Heart right ventricle (tissue), 16 donors: Measurements from ENCODE around the gene MLH3. TPM values are rescaled to one million over a fixed set of nuclear protein-coding genes. Genes with fewer than 3 reads are reported as not detected.

ENCODE experiments used
- ATAC-seq, 8 donors: fragments of 200-7000 bp; cut with Tn5 transposase; one replicate each; pipeline ENCODE4 v1.9.1; 2020; ENCODE audit warnings: mild to moderate bottlenecking in 8 of 8, moderate library complexity in 8 of 8, moderate number of reproducible peaks in 1 of 8
- DNase-seq, 2 donors: peaks; one replicate each; pipeline ENCODE4 v3.0.0-alpha.2; 2020
- H3K27ac ChIP-seq, 10 donors: fragments of 200-600 bp; sonication (generic) in 2 of 10; one replicate each; pipeline versions ENCODE4 v1.5.0 to v1.8.0; 2020 to 2022; ENCODE audit warnings: mild to moderate bottlenecking in 3 of 10
- H3K27me3 ChIP-seq, 7 donors: fragments of 200-600 bp; one replicate each; pipeline ENCODE4 v1.8.0; 2021 to 2022; ENCODE audit warnings: mild to moderate bottlenecking in 2 of 7
- H3K36me3 ChIP-seq, 9 donors: fragments of 200-600 bp; sonication (generic) in 1 of 9; one replicate each; pipeline versions ENCODE4 v1.5.0 to v1.8.0; 2020 to 2022; ENCODE audit warnings: mild to moderate bottlenecking in 2 of 9
- H3K4me1 ChIP-seq, 9 donors: fragments of 200-600 bp; sonication (generic) in 1 of 9; one replicate each; pipeline versions ENCODE4 v1.5.0 to v1.8.0; 2020 to 2022; ENCODE audit warnings: mild to moderate bottlenecking in 4 of 9
- H3K4me3 ChIP-seq, 10 donors: fragments of 200-600 bp; sonication (generic) in 2 of 10; one replicate each; pipeline versions ENCODE4 v1.5.0 to v1.8.0; 2020 to 2022; ENCODE audit warnings: mild to moderate bottlenecking in 7 of 10, moderate library complexity in 2 of 10
- H3K9me3 ChIP-seq, 11 donors: fragments of 200-600 bp in 10 of 11; sonication (generic) in 2 of 11; one replicate each; pipeline versions ENCODE4 v1.5.0 to v1.8.0; 2013 to 2022; ENCODE audit warnings: mild to moderate bottlenecking in 2 of 11, control low read depth in 1 of 11, moderate library complexity in 1 of 11
- CTCF ChIP-seq, 9 donors: fragments of 200-600 bp; sonication (generic) in 2 of 9; IDR thresholded peaks; one replicate each; pipeline versions ENCODE4 v1.5.0 to v1.8.0; 2021 to 2022; ENCODE audit warnings: antibody characterized with exemption in 9 of 9, mild to moderate bottlenecking in 5 of 9, moderate library complexity in 1 of 9
- WGBS, 2 donors: extraction: QIAGEN DNeasy Blood & Tissue Kit; methylation state at CpG; one replicate each; pipeline ENCODE4 v1.1.7; 2013; ENCODE audit warnings: inconsistent platforms in 1 of 2; 5-methylcytosine and 5-hydroxymethylcytosine counted together
- intact Hi-C, 10 donors: fragments of 100-400 bp; cut with DNase I; formaldehyde crosslinking; loops; one replicate each; pipeline versions ENCODE4 v1.11.1 to v1.14.2; 2022
- polyA plus RNA-seq, 2 donors: library from polyadenylated mRNA; stranded (reverse); fragments of 200-250 nt; gene quantifications; one replicate each; pipeline ENCODE4 v1.2.3, GENCODE V29; 2013
- total RNA-seq, 10 donors: library from RNA; stranded (reverse); fragmentation: NEBNext Ultra II Directional in 3 of 10; extraction: Animal tissue kit (Norgen Biotek cat#: 25700) in 3 of 10; gene quantifications; one replicate each; pipeline versions ENCODE4 v1.2.1 to v1.2.4, GENCODE V29; 2021 to 2023
- donor health status: Arrhythmogenic right ventricular cardiomyopathy.
- donor health status: ischemic (EF 13 %, LVEDD 7.1; RV severe dilation, severe dysfunction).
- donor health status: healthy with polysubstance abuse.
- donor health status: DM: no; HTN: yes; CAD: no.
- donor health status: DM: no; HTN: no; CAD: no.
- donor health status: ischemic (EF 25% LVEDD 6.9; RV normal size, moderate dysfunction).
- donor health status: ischemic (EF 25% LVEDD 5.7; RV mildly dilated, moderate dysfunction).
- donor health status: healthy.
- donor health status: DM: yes; HTN: yes; CAD: no.
- donor health status: Ischemic cardiomyopathy.
- donor health status: ischemic (EF 35%, LVEDD 5.7; RV mildly dilated, moderate dysfunction).
- donor health status: nonischemic (EF 11% LVEDD 7.7; RV severe dilation, severe dysfunction).
- donor health status: DM: yes; HTN: yes; CAD: no.
- donor health status: PGD.
- donor health status: ischemic (EF 29% LVEDD 5.4; RV normal size, mild dysfunction).
- donor health status: nonischemic (EF 23%, LVEDD 6.1; RV moderate dilation, normal function).

MLH3 gene
- total and polyA plus RNA-seq, 12 donors = 8.4 to 21.6 (median 18.4) TPM

GRCh38 chr14:74985806-74986205 lies 65.5 kb downstream of the MLH3 start:
- WGBS, 2 donors = 93 to 94% methylated on average over 6 of the region's 6 CpGs
- ATAC-seq (no peak), DNase-seq (no peak)
- TF ChIP-seq CTCF (IDR thresholded peaks at IDR 0.05) = no peak
- H3K4me1 ChIP-seq = peaks cover 0 to 45% (median 13%) of the 10 kb centered on the region in 9 donors
- H3K4me3 ChIP-seq = no peak overlapping the region
- H3K36me3 ChIP-seq = no peaks in the 10 kb centered on the region
- peak overlapping the region in 4 of 10 donors; percentile 15 to 73 (median 56) for H3K27ac ChIP-seq
- H3K27me3 ChIP-seq = no peaks in the 10 kb centered on the region
- intact Hi-C loops = no loop called here
- H3K9me3 ChIP-seq = no peaks in the 10 kb centered on the region

GRCh38 chr14:74985028-74985310 lies 66.3 kb downstream of the MLH3 start:
- intact Hi-C loops = no loop called here
- no peaks in the 10 kb centered on the region for H3K36me3 ChIP-seq
- no peak for TF ChIP-seq CTCF (IDR thresholded peaks at IDR 0.05)
- 70 to 75% methylated on average over 9 to 10 of the region's 10 CpGs for WGBS, 2 donors
- H3K4me3 ChIP-seq = no peak overlapping the region
- H3K4me1 ChIP-seq = peaks cover 0 to 53% (median 18%) of the 10 kb centered on the region in 9 donors
- H3K9me3 ChIP-seq = no peaks in the 10 kb centered on the region
- ATAC-seq (peak; percentile 45 to 79 (median 58)), DNase-seq (peak in 1 of 2 donors; percentile 55)
- peak overlapping the region in 9 of 10 donors; percentile 15 to 73 (median 42) for H3K27ac ChIP-seq
- no peaks in the 10 kb centered on the region for H3K27me3 ChIP-seq

GRCh38 chr14:74984236-74985027 lies 66.8 kb downstream of the MLH3 start:
- DNase-seq (no peak), ATAC-seq (peak in 7 of 8 donors; percentile 16 to 81 (median 50))
- H3K36me3 ChIP-seq = no peaks in the 10 kb centered on the region
- no peaks in the 10 kb centered on the region for H3K27me3 ChIP-seq
- peaks cover 0 to 58% (median 18%) of the 10 kb centered on the region in 9 donors for H3K4me1 ChIP-seq
- H3K27ac ChIP-seq = peak overlapping the region in 8 of 10 donors; percentile 15 to 73 (median 46)
- no peak overlapping the region for H3K4me3 ChIP-seq
- intact Hi-C loops = no loop called here
- no peaks in the 10 kb centered on the region for H3K9me3 ChIP-seq
- no peak for TF ChIP-seq CTCF (IDR thresholded peaks at IDR 0.05)
- WGBS, 2 donors = 74 to 77% methylated on average over 16 of the region's 16 CpGs

- ATAC-seq (no peak), DNase-seq (no peak)
- H3K36me3 ChIP-seq = no peaks in the 10 kb centered on the region
- no peak overlapping the region for H3K4me3 ChIP-seq
- peak overlapping the region in 2 of 10 donors; percentile 69 to 73 for H3K27ac ChIP-seq
- peaks cover 0 to 68% (median 18%) of the 10 kb centered on the region in 9 donors for H3K4me1 ChIP-seq
- intact Hi-C loops = no loop called here
- WGBS, 2 donors = 83 to 93% methylated on average over 1 of the region's 1 CpG
- TF ChIP-seq CTCF (IDR thresholded peaks at IDR 0.05) = no peak
- H3K27me3 ChIP-seq = no peaks in the 10 kb centered on the region
- H3K9me3 ChIP-seq = no peaks in the 10 kb centered on the region
Observed at GRCh38 chr14:74983343-74983742, 67.9 kb downstream of the MLH3 start.
